GM10266 (cell line): ENCODE measurements around the gene OR2B3.
"Not testable (repeated sequence)": the region's sequence is repeated elsewhere in the genome, so short reads cannot be mapped to it uniquely, and the experiment has no call there.

ENCODE experiments used
- DNase-seq: peaks from one replicate; pipeline ENCODE4 v3.0.0; 2012; ENCODE audit errors: extremely low spot score
- TF ChIP-seq, protein P1 (sequence below): IDR thresholded peaks from 2 replicates; pipeline ENCODE4 v1.5.1; 2012; ENCODE audit warnings: mild to moderate bottlenecking, low read depth; ENCODE audit not compliant: control insufficient read depth, insufficient read depth; ENCODE audit errors: missing control alignments

Gene OR2B3, protein sequence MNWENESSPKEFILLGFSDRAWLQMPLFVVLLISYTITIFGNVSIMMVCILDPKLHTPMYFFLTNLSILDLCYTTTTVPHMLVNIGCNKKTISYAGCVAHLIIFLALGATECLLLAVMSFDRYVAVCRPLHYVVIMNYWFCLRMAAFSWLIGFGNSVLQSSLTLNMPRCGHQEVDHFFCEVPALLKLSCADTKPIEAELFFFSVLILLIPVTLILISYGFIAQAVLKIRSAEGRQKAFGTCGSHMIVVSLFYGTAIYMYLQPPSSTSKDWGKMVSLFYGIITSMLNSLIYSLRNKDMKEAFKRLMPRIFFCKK

DNA sequence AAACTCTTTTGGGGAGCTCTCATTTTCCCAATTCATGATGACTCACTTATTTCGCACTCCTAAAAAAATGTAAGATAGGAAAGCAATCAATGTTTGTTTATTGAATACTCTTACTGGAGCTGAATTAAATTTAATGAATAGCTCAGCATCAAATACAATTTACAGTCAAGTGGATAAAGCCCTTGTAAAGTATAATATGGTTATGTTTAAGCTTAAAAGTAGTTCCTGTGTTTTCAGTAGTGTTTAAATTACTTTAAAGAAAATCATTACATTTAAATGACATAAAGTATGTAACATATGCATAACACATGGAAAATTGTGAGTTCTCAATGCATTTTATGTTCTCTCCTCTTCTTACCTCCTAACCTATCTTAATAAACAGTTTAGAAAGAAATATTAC lies at the start of gene OR2B3:
Gene OR2B3 (minus strand): TSS at position 101 of the 400 bp plus-strand sequence. CDS start 65 bp downstream, at position 36.
- no peak for DNase-seq
- TF ChIP-seq, protein P1, sequence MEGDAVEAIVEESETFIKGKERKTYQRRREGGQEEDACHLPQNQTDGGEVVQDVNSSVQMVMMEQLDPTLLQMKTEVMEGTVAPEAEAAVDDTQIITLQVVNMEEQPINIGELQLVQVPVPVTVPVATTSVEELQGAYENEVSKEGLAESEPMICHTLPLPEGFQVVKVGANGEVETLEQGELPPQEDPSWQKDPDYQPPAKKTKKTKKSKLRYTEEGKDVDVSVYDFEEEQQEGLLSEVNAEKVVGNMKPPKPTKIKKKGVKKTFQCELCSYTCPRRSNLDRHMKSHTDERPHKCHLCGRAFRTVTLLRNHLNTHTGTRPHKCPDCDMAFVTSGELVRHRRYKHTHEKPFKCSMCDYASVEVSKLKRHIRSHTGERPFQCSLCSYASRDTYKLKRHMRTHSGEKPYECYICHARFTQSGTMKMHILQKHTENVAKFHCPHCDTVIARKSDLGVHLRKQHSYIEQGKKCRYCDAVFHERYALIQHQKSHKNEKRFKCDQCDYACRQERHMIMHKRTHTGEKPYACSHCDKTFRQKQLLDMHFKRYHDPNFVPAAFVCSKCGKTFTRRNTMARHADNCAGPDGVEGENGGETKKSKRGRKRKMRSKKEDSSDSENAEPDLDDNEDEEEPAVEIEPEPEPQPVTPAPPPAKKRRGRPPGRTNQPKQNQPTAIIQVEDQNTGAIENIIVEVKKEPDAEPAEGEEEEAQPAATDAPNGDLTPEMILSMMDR, result no peak

DNA sequence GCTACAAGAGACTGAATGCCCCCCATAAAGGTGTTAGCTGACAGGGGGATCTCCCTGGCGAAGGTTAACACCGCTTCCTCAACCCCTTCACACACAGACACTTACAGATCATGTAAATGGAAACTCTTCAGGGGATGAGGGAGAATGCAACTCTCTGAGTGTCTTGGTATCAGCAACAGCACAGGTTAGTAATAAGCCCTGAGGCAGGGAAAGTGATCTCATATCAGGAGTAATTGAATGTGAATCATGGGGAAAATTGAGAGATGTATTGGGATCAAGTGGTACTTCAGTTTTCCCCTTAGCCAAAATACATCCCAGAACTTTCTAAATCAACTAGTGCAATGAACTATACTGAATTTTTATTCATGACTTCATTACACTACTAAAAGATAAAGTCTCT lies 44.6 kb upstream of the OR2B3 start:
- DNase-seq, result no peak
- TF ChIP-seq, protein P1, result no peak

DNA sequence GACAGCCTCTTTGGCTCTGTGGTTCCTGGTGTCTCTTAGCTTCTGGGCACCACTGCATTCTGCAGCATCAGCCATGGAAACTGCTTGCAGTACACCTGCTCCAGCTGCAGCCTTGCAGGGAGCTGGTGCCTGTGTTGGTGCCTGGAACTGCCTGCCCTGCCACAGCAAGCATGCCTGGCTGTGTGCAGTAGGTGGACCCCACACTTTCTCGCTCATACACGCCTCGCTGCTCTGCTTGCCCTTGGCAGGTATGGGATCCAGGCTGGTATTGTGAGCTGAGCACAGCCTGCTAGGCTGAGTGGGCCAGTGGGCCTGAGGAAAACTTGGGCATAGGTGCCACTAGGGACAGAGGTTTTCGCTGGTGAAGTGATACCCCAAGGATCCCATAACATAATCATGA lies 43.5 kb upstream of the OR2B3 start:
- TF ChIP-seq, protein P1, result no peak
- no peak for DNase-seq

DNA sequence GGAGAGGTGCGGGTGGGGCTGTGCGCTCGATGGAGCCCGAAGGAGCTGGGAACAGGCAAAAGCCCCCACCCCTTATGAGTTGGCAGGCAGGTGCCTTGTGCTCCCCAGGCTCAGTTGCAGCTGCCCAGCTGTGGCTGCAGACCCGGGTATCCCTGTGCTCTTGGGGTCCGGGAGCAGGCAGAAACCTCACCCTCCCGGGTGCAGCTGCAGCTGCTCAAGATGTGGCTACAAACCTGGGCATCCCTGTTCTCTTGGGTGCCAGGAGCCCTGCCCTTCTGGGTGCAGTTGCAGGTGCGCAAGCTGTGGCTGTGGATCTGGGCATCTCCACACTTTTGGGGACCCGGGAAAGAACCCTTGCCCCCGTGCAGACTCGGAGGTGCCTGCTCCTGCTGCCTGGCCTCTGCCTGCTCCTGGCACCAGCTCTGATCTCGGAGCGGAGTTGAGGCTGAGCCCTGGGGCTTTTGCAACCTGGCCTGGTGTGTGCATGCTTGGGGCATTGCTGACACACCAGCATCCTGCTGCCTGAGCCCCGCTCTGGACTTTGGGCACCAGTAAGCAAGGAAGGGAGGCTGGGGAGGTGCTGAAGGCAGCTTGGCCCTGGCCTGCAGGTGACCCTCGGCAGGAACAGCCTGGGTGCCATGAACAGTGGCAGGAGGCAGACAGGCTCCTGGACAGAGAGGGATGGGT lies 42.4 kb upstream of the OR2B3 start:
- TF ChIP-seq, protein P1, result no peak
- DNase-seq, result no peak

DNA sequence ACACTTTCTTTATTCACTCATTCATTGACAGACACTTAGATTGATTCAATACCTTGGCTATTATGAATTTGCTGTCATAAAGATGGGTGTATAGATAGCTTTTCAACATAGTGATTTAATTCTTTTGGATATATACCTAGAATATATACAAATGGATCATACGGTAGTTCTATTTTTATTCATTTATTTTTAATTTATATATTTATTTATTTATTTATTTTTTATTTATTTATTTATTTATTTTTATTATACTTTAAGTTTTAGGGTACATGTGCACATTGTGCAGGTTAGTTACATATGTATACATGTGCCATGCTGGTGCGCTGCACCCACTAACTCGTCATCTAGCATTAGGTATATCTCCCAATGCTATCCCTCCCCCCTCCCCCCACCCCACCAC lies 27.9 kb upstream of the OR2B3 start:
- not testable (repeated sequence) for DNase-seq

DNA sequence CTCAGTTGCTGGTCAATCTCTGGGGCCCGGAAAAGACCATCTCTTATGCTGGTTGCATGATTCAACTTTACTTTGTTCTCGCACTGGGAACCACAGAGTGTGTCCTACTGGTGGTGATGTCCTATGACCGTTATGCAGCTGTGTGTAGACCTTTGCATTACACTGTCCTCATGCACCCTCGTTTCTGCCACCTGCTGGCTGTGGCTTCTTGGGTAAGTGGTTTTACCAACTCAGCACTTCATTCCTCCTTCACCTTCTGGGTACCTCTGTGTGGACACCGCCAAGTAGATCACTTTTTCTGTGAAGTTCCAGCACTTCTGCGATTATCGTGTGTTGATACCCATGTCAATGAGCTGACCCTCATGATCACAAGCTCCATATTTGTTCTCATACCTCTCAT lies 25.0 kb upstream of the OR2B3 start:
- no peak for DNase-seq
- TF ChIP-seq, protein P1, result no peak

DNA sequence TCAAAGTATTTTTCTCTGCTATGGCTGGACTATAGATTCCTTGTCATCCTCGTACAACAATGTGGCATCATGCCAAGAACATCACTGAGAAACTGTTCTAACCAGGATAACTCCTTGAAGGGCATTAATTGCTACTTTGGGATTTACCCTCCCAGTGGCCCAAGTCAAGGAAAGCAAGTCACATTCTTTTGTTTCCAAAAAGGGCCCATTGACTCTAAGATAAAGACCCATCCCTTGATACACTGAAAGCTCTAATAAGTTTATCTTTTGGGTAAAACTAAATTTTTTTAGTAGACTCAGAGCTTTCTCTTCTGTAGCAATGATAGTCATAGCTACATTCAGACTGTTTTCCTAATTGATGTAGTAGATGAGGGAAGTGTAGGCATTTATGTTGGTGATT lies 20.6 kb upstream of the OR2B3 start, which contains the start of gene OR2J3:
Gene OR2J3 (plus strand): TSS at position 301 of the 400 bp plus-strand sequence. CDS start 3,833 bp downstream, outside the sequence.
- no peak for DNase-seq
- TF ChIP-seq, protein P1, result no peak
